GM10248 (cell line): Measurements from ENCODE around the gene AEBP2.

Experiments
- CTCF ChIA-PET: fragments of 300-600 bp; sonication (Branson Sonifier 250); formaldehyde crosslinking; extraction: SDS; loops from one replicate; lab custom pipeline; 2021; ENCODE audit warnings: antibody characterized with exemption; lab: Yijun Ruan, JAX
- POLR2A ChIA-PET: fragments of 350-650 bp; sonication (Branson Sonifier 250); formaldehyde crosslinking; extraction: SDS; loops from one replicate; lab custom pipeline; 2020; ENCODE audit warnings: antibody characterized with exemption; lab: Yijun Ruan, JAX
- DNase-seq: peaks from one replicate; pipeline ENCODE4 v3.0.0; 2012; ENCODE audit errors: extremely low spot score
- CTCF ChIP-seq: IDR thresholded peaks from 2 replicates; pipeline ENCODE4 v1.5.1; 2012; ENCODE audit warnings: mild to moderate bottlenecking, low read depth; ENCODE audit errors: extremely low read depth, missing control alignments, control extremely low read depth

Gene AEBP2

GRCh38 chr12:19443585-19443984 lies 4.3 kb downstream of the AEBP2 start:
- TF ChIP-seq CTCF = no peak
- DNase-seq = no peak
- ChIA-PET CTCF (interaction anchor here (0.7 to 1.5 kb wide), 4 partner anchors 13 to 29 kb away, joined by 3 read pairs; no protein-coding TSS in a partner anchor), POLR2A (no interaction called here)

- ChIA-PET POLR2A (no interaction called here), CTCF (interaction anchor here (0.7 to 1.5 kb wide), 4 partner anchors 12 to 30 kb away, joined by 3 read pairs; no protein-coding TSS in a partner anchor)
- no peak for TF ChIP-seq CTCF
- no peak for DNase-seq
Observed at GRCh38 chr12:19444097-19444496, 4.8 kb downstream of the AEBP2 start.

- no peak for TF ChIP-seq CTCF
- POLR2A ChIA-PET = no interaction called here
- no peak for DNase-seq
- CTCF ChIA-PET = interaction anchor here (1.0 kb wide), 1 partner anchor 11 kb away, joined by 5 read pairs; no protein-coding TSS in a partner anchor
Observed at GRCh38 chr12:19447386-19447785, 8.1 kb downstream of the AEBP2 start.

- TF ChIP-seq CTCF = no peak
- DNase-seq = no peak
- ChIA-PET POLR2A (no interaction called here), CTCF (interaction anchor here (1.0 kb wide), 1 partner anchor 9 kb away, joined by 5 read pairs; no protein-coding TSS in a partner anchor)
Observed at GRCh38 chr12:19449814-19450213, 10.5 kb downstream of the AEBP2 start.

- no peak for TF ChIP-seq CTCF
- ChIA-PET CTCF (interaction anchor here (1.0 kb wide), 1 partner anchor 10 kb away, joined by 3 read pairs; no protein-coding TSS in a partner anchor), POLR2A (interaction anchor here (0.7 kb wide), 1 partner anchor 10 kb away, joined by 5 read pairs; no protein-coding TSS in a partner anchor)
- DNase-seq = no peak
Observed at GRCh38 chr12:19450362-19450761, 11.1 kb downstream of the AEBP2 start.

GRCh38 chr12:19451196-19451595 lies 11.9 kb downstream of the AEBP2 start:
- POLR2A ChIA-PET = interaction anchor here (0.7 to 0.9 kb wide), 2 partner anchors 11 to 13 kb away, joined by 3 to 5 read pairs; no protein-coding TSS in a partner anchor
- TF ChIP-seq CTCF = no peak

More at GRCh38 chr12:19451196-19451595, 11.9 kb downstream of the AEBP2 start:
- no peak for DNase-seq
- CTCF ChIA-PET = interaction anchor here (1.0 to 1.8 kb wide), 3 partner anchors 11 to 16 kb away, joined by 3 to 5 read pairs (median 4); no protein-coding TSS in a partner anchor
